Tibial nerve (tissue), 4 donors: ENCODE data around the gene IQCN. TPM values are rescaled to one million over a fixed set of nuclear protein-coding genes. Genes with fewer than 3 reads are reported as not detected.

ENCODE experiments used
- DNase-seq, 2 donors: peaks; one replicate each; pipeline ENCODE4 v3.0.0-alpha.2; 2019; ENCODE audit warnings: low spot score in 2 of 2
- H3K27ac ChIP-seq, 4 donors: fragments of 200-600 bp; sonication (generic) in 3 of 4; one replicate each; pipeline ENCODE4 v1.5.1; 2017 to 2019; ENCODE audit warnings: mild to moderate bottlenecking in 1 of 4
- H3K27me3 ChIP-seq, 2 donors: fragments of 200-600 bp; sonication (generic) in 1 of 2; one replicate each; pipeline versions ENCODE4 v1.5.1 to v1.6.0; 2017 to 2019
- H3K36me3 ChIP-seq, 3 donors: fragments of 200-600 bp; sonication (generic); one replicate each; pipeline ENCODE4 v1.5.1; 2018 to 2019
- H3K4me1 ChIP-seq, 4 donors: fragments of 200-600 bp; sonication (generic) in 3 of 4; one replicate each; pipeline ENCODE4 v1.5.1; 2017 to 2019
- H3K4me3 ChIP-seq, 4 donors: fragments of 200-600 bp; sonication (generic) in 3 of 4; one replicate each; pipeline ENCODE4 v1.5.1; 2017 to 2019; ENCODE audit warnings: mild to moderate bottlenecking in 1 of 4, moderate library complexity in 1 of 4
- H3K9me3 ChIP-seq, 4 donors: fragments of 200-600 bp; sonication (generic) in 3 of 4; one replicate each; pipeline ENCODE4 v1.5.1; 2017 to 2019
- EP300 ChIP-seq, 2 donors: sonication (generic); formaldehyde crosslinking; IDR thresholded peaks; one replicate each; pipeline ENCODE4 v1.6.1; 2017; ENCODE audit warnings: antibody characterized with exemption in 2 of 2, mild to moderate bottlenecking in 1 of 2
- POLR2A ChIP-seq, 2 donors: fragments of 450-650 bp; IDR thresholded peaks; one replicate each; pipeline ENCODE4 v1.6.1; 2017; ENCODE audit warnings: antibody characterized with exemption in 2 of 2, mild to moderate bottlenecking in 2 of 2, moderate library complexity in 2 of 2
- WGBS, 2 donors: methylation state at CpG; one replicate each; pipeline ENCODE4 v1.1.5; 2018; 5-methylcytosine and 5-hydroxymethylcytosine counted together
- total RNA-seq, 4 donors: library from RNA; depleted of rRNA; stranded (reverse); fragments of >200 nt; gene quantifications; one replicate each; pipeline ENCODE4 v1.1.0, GENCODE V29; 2016
- TF ChIP-seq, protein P1 (sequence below), 5 experiments: fragments of 200-600 bp in 3 of 5; fragments of 450-650 bp in 2 of 5; sonication (generic) in 3 of 5; IDR thresholded peaks; one replicate each; pipeline ENCODE4 v1.5.1; 2016 to 2019; ENCODE audit warnings: antibody characterized with exemption in 5 of 5, mild to moderate bottlenecking in 3 of 5, moderate library complexity in 2 of 5

IQCN gene
- total RNA-seq, 4 donors from 2014 or later, result 2.3 to 11.4 (median 8.2) TPM

DNA sequence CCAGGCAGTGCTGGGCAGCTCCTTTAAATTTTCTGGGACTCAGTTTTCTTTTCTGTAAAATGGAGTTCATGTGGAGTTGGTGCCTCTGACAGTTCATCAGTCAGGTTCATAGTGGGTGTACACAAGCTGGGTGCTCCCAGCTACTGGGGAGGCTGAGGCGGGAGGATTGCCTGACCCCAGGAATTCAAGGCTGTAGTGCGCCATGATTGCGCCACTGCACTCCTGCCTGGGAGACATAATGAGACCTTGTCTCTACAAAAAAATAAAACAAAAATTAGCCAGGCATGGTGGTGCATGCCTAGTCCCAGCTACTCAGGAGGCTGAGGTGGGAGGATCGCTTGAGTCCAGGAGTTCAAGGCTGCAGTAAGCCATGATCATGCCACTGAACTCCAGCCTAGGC is 21.1 kb downstream of the IQCN start:
- Histone ChIP-seq H3K4me1 (peaks cover 0 to 13% (median 0%) of the 10 kb centered on the region in 4 donors), H3K9me3 (peaks cover 0 to 6% (median 0%) of the 10 kb centered on the region in 4 donors), H3K27me3 (peaks cover 0 to 20% of the 10 kb centered on the region in 2 donors), H3K36me3 (peaks cover 0 to 18% (median 0%) of the 10 kb centered on the region in 3 donors), H3K4me3 (no peak overlapping the region), H3K27ac (no peak overlapping the region)
- TF ChIP-seq, protein P1, sequence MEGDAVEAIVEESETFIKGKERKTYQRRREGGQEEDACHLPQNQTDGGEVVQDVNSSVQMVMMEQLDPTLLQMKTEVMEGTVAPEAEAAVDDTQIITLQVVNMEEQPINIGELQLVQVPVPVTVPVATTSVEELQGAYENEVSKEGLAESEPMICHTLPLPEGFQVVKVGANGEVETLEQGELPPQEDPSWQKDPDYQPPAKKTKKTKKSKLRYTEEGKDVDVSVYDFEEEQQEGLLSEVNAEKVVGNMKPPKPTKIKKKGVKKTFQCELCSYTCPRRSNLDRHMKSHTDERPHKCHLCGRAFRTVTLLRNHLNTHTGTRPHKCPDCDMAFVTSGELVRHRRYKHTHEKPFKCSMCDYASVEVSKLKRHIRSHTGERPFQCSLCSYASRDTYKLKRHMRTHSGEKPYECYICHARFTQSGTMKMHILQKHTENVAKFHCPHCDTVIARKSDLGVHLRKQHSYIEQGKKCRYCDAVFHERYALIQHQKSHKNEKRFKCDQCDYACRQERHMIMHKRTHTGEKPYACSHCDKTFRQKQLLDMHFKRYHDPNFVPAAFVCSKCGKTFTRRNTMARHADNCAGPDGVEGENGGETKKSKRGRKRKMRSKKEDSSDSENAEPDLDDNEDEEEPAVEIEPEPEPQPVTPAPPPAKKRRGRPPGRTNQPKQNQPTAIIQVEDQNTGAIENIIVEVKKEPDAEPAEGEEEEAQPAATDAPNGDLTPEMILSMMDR (IDR thresholded peaks at IDR 0.05), result no peak
- TF ChIP-seq EP300 (IDR thresholded peaks at IDR 0.05) (no peak), POLR2A (IDR thresholded peaks at IDR 0.05) (no peak)
- no peak for DNase-seq
- 76 to 81% methylated on average over 4 of the region's 4 CpGs for WGBS, 2 donors

DNA sequence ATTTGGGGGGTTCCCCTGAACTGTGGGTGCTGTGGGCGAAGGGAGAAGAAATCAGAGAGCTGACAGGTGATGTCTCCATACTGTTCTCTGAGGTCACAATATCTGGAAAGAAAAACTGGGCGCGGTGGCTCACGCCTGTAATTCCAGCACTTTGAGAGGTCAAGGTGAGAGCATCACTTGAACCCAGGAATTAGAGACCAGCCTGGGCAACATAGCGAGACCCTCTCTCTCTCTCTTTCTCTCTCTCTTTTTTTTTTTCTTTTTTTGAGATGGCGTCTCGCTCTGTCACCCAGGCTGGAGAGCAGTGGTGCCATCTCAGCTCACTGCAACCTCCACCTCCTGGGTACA is 21.9 kb downstream of the IQCN start:
- 75 to 82% methylated on average over 7 of the region's 7 CpGs for WGBS, 2 donors
- Histone ChIP-seq H3K4me3 (no peak overlapping the region), H3K9me3 (peaks cover 0 to 6% (median 0%) of the 10 kb centered on the region in 4 donors), H3K27ac (no peak overlapping the region), H3K36me3 (peaks cover 0 to 10% (median 0%) of the 10 kb centered on the region in 3 donors), H3K27me3 (peaks cover 0 to 20% of the 10 kb centered on the region in 2 donors), H3K4me1 (peaks cover 0 to 13% (median 0%) of the 10 kb centered on the region in 4 donors)
- TF ChIP-seq POLR2A (IDR thresholded peaks at IDR 0.05) (no peak), EP300 (IDR thresholded peaks at IDR 0.05) (no peak)
- TF ChIP-seq, protein P1 (IDR thresholded peaks at IDR 0.05), result no peak
- DNase-seq, result no peak

DNA sequence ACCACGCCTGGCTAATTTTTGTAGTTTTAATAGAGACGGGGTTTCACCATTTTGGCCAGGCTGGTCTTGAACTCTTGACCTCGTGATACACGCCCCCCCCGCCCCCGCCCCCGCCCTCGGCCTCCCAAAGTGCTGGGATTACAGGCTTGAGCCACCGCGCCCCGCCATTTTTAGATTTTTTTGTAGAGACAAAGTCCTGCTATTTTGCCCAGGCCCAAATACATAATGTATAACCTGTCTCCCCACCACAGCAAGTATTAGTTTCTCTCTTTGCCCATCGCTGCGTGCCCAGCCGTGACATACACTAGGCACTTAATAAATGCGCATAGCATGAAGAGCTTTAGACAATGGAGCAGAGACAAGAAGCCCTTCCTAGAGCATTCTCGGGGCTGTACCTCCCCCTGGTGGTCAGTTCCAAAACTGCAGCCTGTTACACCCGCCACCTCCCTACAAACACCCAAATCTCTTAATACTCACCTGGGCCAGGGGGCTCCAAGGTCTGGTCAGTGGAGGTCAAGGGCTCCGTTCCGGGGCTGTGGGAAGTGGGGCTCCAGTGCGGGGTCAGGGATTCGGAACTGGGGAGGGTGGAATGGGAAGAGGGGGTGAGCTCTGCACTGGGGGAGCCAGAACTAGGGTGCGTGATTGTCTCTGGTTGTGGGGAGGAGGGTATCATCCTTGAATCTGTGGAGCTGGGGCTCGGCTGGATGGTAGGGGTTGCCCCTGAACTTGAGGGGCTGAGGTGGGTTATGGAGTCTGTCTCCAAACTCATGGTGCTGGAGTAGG is 22.5 kb downstream of the IQCN start:
- WGBS, 2 donors, result 20 to 28% methylated on average over 18 to 23 of the region's 23 CpGs
- Histone ChIP-seq H3K27ac (no peak overlapping the region), H3K4me1 (peaks cover 0 to 13% (median 0%) of the 10 kb centered on the region in 4 donors), H3K9me3 (peaks cover 0 to 6% (median 0%) of the 10 kb centered on the region in 4 donors), H3K36me3 (peaks cover 0 to 5% (median 0%) of the 10 kb centered on the region in 3 donors), H3K27me3 (peaks cover 0 to 20% of the 10 kb centered on the region in 2 donors), H3K4me3 (no peak overlapping the region)
- TF ChIP-seq POLR2A (IDR thresholded peaks at IDR 0.05) (no peak), EP300 (IDR thresholded peaks at IDR 0.05) (peak in 1 of 2 donors; percentile 40)
- TF ChIP-seq, protein P1 (IDR thresholded peaks at IDR 0.05), result peak; percentile 90 to 98 (median 96)
- DNase-seq, result peak; percentile 62 to 87

DNA sequence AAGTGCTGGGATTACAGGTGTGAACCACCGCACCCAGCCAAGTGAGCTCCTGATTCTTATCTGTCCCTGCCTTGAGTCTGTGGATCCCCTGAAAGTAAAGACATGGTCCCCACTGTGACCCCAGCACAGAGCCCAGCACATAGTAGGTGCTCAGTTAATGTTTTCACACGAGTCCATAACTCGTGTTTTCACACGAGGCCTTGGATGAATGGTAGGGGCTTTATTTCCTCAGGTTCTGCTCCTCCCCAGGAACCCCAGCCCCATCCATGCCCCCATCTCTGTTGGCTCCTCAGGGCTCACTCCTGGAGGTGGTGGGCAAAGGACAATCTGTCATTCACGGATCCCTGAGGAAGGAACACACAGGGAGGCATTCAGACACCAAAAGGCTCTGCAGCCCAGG is 24.4 kb downstream of the IQCN start:
- WGBS, 2 donors, result 77 to 96% methylated on average over 5 of the region's 5 CpGs
- Histone ChIP-seq H3K27me3 (peaks cover 0 to 12% of the 10 kb centered on the region in 2 donors), H3K4me3 (no peak overlapping the region), H3K36me3 (no peaks in the 10 kb centered on the region), H3K9me3 (peaks cover 0 to 6% (median 0%) of the 10 kb centered on the region in 4 donors), H3K4me1 (peaks cover 0 to 6% (median 0%) of the 10 kb centered on the region in 4 donors), H3K27ac (no peak overlapping the region)
- no peak for DNase-seq
- TF ChIP-seq EP300 (IDR thresholded peaks at IDR 0.05), result no peak
- TF ChIP-seq, protein P1 (IDR thresholded peaks at IDR 0.05), result no peak
- no peak for TF ChIP-seq POLR2A (IDR thresholded peaks at IDR 0.05)

DNA sequence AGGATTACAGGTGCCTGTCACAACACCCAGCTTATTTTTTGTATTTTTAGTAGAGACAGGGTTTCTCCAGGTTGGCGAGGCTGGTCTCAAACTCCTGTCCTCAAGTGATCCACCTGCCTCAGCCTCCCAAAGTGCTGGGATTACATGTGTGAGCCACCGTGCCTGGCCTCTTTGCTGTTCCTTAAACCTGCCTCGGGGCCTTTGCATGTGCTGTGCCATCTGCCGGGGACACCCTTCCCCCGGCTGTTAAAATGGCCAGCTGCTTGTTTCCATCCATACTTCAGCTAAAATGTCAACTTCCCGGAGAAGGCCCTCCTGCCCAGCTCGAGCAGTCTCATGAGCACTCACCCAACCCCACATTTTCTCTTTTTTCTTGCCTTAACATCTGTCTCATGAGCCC is 29.0 kb downstream of the IQCN start:
- no peaks in the 10 kb centered on the region for H3K27me3 ChIP-seq
- DNase-seq, result no peak
- no peak overlapping the region for H3K4me3 ChIP-seq
- H3K36me3 ChIP-seq, result no peaks in the 10 kb centered on the region
- WGBS, 2 donors, result 65 to 75% methylated on average over 7 of the region's 7 CpGs
- H3K9me3 ChIP-seq, result peaks cover 0 to 4% (median 0%) of the 10 kb centered on the region in 4 donors
- H3K4me1 ChIP-seq, result peaks cover 0 to 4% (median 0%) of the 10 kb centered on the region in 4 donors
- no peak for TF ChIP-seq EP300 (IDR thresholded peaks at IDR 0.05)
- no peak overlapping the region for H3K27ac ChIP-seq
